GM18951 (cell line): Measurements from ENCODE around the gene UVSSA.

Source experiments
- POLR2A ChIP-seq: IDR thresholded peaks from 4 replicates; pipeline ENCODE4 v1.6.1; 2011; ENCODE audit warnings: mild to moderate bottlenecking; ENCODE audit not compliant: insufficient read length, insufficient read depth; ENCODE audit errors: extremely low read depth
- in situ Hi-C: fragments of 300-500 bp; cut with MboI; formaldehyde crosslinking; loops from one replicate; pipeline ENCODE4 v1.12.0; 2022; ENCODE audit warnings: low sequenced_read_pairs, mixed read lengths, inconsistent platforms; ENCODE audit not compliant: unreplicated experiment

UVSSA gene

GRCh38 chr4:1373892-1374705 lies 27.1 kb downstream of the UVSSA start:
- in situ Hi-C loops: no loop called here

GRCh38 chr4:1374706-1375045 lies 27.7 kb downstream of the UVSSA start:
- in situ Hi-C loops: no loop called here

More at GRCh38 chr4:1373892-1374705, 27.1 kb downstream of the UVSSA start:
- TF ChIP-seq POLR2A: no peak

DNA sequence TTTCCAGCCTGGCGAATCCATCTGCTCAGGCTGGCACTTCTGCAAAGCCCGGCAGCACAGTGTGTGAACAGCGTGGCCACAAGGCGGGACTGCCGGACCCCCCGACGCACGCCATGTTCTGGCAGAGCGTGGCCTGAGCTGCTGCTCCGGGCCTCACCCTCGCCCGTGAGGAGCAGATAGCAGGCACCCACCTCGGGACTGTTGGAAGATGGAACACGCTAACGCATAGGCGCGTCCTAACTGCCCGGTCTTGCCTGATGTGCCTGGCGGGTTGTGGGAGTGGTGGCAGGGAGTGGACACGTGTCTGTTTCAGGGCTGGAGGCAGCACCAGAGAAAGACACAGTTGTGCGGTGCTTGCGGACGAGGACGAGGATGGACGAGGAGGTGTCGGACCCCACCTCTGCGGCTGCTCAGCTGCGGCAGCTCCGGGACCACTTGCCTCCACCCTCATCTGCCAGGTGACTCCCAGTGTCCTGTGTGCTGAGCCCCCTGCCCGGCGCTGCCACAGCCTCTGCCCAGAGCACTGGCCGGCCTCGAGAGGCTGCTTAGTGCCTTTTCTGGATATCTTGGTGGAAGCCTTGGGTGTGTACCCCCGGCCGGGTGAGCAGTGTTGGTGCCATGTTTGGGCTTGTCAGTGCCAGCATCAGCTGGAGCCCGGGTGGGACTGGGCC lies 28.2 kb downstream of the UVSSA start:
- no peak for TF ChIP-seq POLR2A
- in situ Hi-C loops: no loop called here

More at GRCh38 chr4:1374706-1375045, 27.7 kb downstream of the UVSSA start:
- no peak for TF ChIP-seq POLR2A

DNA sequence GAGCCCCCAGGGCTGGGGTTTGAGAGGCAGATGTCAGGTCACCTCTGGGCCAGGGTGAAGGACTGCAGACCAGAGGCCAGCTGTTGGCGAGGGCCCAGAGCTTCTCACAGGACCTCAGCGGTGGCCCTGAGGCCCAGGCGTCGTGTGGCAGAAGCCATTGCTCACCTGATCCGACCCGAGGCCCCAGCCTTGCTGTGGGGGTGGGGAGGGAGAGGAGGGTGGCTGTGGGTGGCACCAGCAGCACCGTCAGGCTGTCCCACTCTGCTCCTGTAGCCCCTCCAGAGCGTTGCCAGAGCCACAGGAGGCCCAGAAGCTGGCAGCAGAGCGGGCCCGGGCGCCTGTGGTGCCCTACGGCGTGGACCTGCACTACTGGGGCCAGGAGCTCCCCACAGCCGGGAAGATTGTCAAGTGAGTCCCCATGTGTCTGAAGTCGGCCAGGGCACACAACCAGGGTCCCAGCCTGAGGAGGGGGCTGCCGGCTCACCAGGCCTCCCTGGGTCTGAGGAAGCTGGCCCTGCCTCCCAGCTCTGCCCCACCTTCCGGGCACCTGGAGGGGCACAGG lies 28.8 kb downstream of the UVSSA start:
- TF ChIP-seq POLR2A: no peak
- in situ Hi-C loops: no loop called here

- no peak for TF ChIP-seq POLR2A
- in situ Hi-C loops: no loop called here
Measured at GRCh38 chr4:1376391-1376840, 29.4 kb downstream of the UVSSA start.

DNA sequence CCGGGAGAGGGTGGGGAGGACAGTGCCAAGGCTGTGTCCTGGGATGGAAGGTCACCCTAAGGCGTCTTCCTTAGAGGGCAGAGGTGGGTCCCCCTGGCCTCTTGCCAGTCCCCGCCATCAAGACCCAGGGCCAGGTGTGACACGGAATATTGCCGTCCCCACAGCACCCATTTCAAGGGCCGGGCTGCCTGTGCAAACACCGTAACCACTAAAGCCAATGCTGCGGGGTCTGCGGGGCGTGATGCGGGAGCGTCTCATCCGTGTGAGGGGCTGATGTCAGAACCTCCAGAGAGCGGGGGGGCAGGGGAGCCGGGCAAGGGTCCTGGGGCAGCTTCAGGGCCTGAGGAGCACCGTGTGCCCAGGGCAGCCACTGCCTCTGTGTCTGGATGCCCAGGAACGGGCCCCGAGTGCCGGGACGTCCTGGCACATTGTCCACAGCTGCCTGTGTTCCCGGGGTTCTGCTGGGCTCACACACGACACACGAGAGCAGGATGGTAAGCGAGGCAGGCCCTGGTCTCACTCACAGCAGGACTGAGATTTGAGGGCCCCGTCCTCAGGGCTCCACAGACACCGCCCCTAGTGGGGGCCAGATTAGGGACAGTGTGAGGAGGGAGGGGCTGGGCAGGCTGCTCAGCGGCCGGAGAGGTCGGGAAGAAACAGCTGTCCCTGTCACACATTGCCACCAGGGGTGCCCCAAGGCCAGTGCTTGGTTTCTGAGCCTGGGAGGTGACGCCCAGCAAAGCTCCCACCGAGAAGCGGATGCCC lies 30.0 kb downstream of the UVSSA start:
- in situ Hi-C loops: no loop called here
- no peak for TF ChIP-seq POLR2A

DNA sequence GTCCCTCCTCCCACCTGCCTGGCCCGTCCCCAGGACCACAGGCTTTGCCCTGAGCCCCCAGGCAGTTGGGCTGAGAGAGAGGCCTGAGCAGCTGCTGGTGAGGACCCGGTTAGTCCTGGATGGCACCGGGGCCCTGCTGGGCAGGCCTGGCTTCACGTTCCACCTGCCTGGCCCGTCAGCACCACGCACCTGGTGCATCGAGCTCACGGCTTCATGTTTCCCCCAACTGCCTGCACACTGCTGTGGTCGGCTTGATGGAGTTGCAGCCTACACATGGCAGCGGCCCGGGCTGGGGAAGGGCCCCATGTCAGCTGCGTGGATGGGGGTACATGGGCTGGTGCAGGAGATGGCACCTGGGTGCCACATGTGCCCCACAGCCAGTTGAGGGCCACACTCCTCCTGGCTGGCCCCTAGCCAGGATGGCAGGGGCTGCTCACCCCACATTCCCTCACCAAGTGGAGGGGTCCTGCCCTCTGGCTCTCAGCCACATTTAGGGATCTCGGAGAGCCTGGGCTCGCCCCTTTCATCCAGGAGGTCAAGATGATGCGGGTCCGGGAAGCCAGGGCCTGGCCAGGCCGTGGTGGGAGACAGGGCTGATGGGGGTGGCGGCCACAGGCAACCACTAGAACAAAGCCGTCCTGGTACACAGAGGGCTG lies 30.7 kb downstream of the UVSSA start:
- in situ Hi-C loops: no loop called here
- TF ChIP-seq POLR2A: no peak

- in situ Hi-C loops: no loop called here
- no peak for TF ChIP-seq POLR2A
Measured at GRCh38 chr4:1378559-1379231, 31.7 kb downstream of the UVSSA start.

DNA sequence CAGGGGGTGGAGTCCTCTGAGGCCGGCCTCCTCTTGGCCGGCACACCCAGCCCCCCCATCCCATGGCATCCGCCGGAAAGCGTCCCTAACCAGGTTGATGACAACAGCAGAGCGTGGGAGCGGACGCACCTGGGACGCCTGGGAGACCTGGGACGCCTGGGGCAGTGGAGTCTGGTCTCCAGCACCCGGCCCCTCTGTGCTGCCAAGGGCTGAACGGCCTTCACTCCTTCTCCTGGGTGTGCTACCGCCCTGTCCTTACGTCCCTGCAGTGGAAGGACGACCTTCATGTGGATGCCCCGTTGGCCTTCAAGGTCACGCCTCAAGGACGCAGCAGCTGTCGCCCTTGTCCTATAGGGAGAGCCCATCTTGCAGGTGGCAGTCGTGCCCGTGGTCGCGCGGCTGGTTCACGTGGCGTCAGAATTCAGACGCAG lies 32.4 kb downstream of the UVSSA start:
- TF ChIP-seq POLR2A: no peak
- in situ Hi-C loops: no loop called here

- in situ Hi-C loops: no loop called here
- TF ChIP-seq POLR2A: no peak
Measured at GRCh38 chr4:1379801-1380331, 32.9 kb downstream of the UVSSA start.

- no peak for TF ChIP-seq POLR2A
- in situ Hi-C loops: no loop called here
Measured at GRCh38 chr4:1380368-1381151, 33.6 kb downstream of the UVSSA start.

GRCh38 chr4:1381181-1381621 lies 34.2 kb downstream of the UVSSA start:
- in situ Hi-C loops: no loop called here
- no peak for TF ChIP-seq POLR2A
